Activated CD4-positive, alpha-beta T cell treated with anti-CD3 and anti-CD28 coated beads for 36 hours (primary cell): Measurements from ENCODE around the gene CNP. TPM values are rescaled to one million over a fixed set of nuclear protein-coding genes. Genes with fewer than 3 reads are reported as not detected.

ENCODE experiments used
- ATAC-seq: fragments of 200-7000 bp; cut with Tn5 transposase; one replicate; pipeline ENCODE4 v1.10.0; 2021; ENCODE audit warnings: mild to moderate bottlenecking, moderate library complexity
- CTCF ChIA-PET: fragments of 350-600 bp; sonication (Branson Sonifier 250); formaldehyde crosslinking; loops from one replicate; lab custom pipeline; 2021; ENCODE audit warnings: antibody characterized with exemption; lab: Charles Lee
- POLR2A ChIA-PET: fragments of 350-600 bp; sonication (Branson Sonifier 250); formaldehyde crosslinking; loops from one replicate; lab custom pipeline; 2021; ENCODE audit warnings: antibody characterized with exemption, inconsistent platforms; lab: Charles Lee
- DNase-seq: peaks from one replicate; pipeline ENCODE4 v3.0.0-alpha.2; 2020
- H3K27ac Mint-ChIP-seq: one replicate; pipeline ENCODE4 v1.8.0; 2021; ENCODE audit warnings: mixed read lengths
- H3K27me3 Mint-ChIP-seq: one replicate; pipeline ENCODE4 v1.8.0; 2021; ENCODE audit warnings: mixed read lengths
- H3K36me3 Mint-ChIP-seq: one replicate; pipeline ENCODE4 v1.8.0; 2021; ENCODE audit warnings: low read depth, mixed read lengths
- H3K4me1 Mint-ChIP-seq: one replicate; pipeline ENCODE4 v1.8.0; 2021; ENCODE audit warnings: mixed read lengths
- H3K4me3 Mint-ChIP-seq: one replicate; pipeline ENCODE4 v1.8.0; 2021; ENCODE audit warnings: mild to moderate bottlenecking, moderate library complexity, mixed read lengths
- H3K9me3 Mint-ChIP-seq: one replicate; pipeline ENCODE4 v1.8.0; 2021; ENCODE audit warnings: low read depth, mixed read lengths
- intact Hi-C, 2 experiments: fragments of 100-400 bp; cut with DNase I in 1 of 2; cut with micrococcal nuclease in 1 of 2; formaldehyde crosslinking; loops; one replicate each; pipeline versions ENCODE4 v1.14.2 to v1.15.1; 2022 to 2024; cut with DNase I, micrococcal nuclease
- total RNA-seq, 2 experiments: library from RNA; stranded (reverse); gene quantifications; one replicate each; pipeline ENCODE4 v1.2.3, GENCODE V29; 2021

Gene CNP
- total RNA-seq, 2 experiments from 2014 or later = 55.1 to 77.0 TPM

DNA sequence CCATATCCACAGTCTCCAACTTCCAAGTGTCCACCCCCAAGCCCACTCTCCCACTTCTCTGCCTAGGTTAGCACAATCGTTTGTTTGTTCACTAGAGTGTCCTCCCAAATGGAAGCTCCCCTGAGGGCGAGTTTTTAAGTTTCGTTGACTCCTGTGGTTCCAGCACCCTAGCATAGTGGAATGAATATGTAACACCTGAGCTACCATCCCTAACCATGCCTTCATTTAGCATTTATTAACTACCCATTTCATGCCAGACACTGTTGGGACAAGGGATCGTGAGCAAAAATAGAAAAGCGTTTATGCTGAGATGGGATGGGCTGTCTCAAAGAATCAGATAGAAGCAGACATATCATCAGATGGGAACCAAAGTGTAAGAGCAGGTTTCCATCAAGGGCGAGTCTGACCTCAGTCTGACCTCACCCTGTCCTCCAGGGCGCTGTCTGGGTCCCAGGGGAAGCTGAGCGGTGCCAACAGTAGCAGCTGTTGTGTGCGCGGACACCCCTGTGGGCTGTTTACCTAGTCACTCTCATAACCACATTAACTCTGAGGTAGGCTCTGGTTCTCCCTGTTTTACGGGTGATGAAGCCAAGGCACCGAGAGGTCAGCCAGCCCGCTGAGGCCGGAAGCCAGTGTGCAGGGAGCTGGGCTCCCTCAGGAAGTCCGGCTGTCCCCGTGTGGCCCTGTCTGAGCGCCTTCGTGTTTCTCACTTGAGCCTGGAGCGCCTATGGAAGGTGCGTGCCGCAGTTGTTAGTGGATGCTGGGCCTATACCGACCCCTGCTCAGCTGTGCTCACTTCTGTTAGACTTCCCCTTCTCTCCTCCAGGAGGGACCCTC is 6.2 kb downstream of the CNP start:
- H3K4me3 Mint-ChIP-seq = no peak overlapping the region
- ATAC-seq = no peak
- no peak overlapping the region for H3K27ac Mint-ChIP-seq
- peaks cover 53% of the 10 kb centered on the region for H3K36me3 Mint-ChIP-seq
- no peaks in the 10 kb centered on the region for H3K9me3 Mint-ChIP-seq
- H3K4me1 Mint-ChIP-seq = peaks cover 19% of the 10 kb centered on the region
- intact Hi-C loops = no loop called here
- no peak for DNase-seq
- no peaks in the 10 kb centered on the region for H3K27me3 Mint-ChIP-seq
- POLR2A ChIA-PET = interaction anchor here (0.9 to 1.5 kb wide), 2 partner anchors 15 to 42 kb away, joined by 3 to 4 read pairs; partner anchors contain the start of gene ODAD4
- CTCF ChIA-PET = interaction anchor here (0.6 to 1.5 kb wide), 4 partner anchors 7 to 205 kb away, joined by 3 to 4 read pairs (median 4); no protein-coding TSS in a partner anchor

DNA sequence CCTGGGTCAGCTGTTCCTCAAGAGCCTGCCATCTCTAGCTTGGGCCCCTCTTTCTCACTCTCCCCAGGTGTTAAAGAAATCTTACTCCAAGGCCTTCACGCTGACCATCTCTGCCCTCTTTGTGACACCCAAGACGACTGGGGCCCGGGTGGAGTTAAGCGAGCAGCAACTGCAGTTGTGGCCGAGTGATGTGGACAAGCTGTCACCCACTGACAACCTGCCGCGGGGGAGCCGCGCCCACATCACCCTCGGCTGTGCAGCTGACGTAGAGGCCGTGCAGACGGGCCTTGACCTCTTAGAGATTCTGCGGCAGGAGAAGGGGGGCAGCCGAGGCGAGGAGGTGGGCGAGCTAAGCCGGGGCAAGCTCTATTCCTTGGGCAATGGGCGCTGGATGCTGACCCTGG is 6.8 kb downstream of the CNP start:
- Mint-ChIP-seq H3K36me3 (peaks cover 49% of the 10 kb centered on the region), H3K27ac (no peak overlapping the region), H3K9me3 (no peaks in the 10 kb centered on the region), H3K27me3 (no peaks in the 10 kb centered on the region), H3K4me3 (no peak overlapping the region), H3K4me1 (peaks cover 14% of the 10 kb centered on the region)
- no peak for ATAC-seq
- CTCF ChIA-PET = no interaction called here
- POLR2A ChIA-PET = interaction anchor here (1.5 kb wide), 1 partner anchor 14 kb away, joined by 4 read pairs; no protein-coding TSS in a partner anchor
- no peak for DNase-seq
- intact Hi-C loops = no loop called here

DNA sequence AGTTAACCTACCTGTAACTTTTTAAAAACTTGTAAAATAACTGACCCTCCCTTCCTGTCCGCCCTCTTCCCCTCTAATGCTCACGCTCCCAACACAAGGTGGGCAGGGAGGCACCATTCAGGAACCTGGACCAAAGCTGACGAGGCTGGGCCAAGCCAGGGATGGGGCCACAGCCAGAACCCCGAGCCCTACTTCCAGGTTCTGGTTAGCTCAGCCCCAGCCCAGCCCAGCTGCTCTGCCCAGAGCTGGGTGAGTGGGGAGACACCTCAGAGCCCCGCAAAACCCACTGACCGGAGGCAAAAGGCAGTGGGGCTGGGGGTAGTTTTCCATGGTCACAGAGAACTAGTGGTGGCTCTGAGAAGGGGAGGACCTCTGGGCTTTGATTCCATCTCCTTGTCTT is 7.4 kb downstream of the CNP start:
- ATAC-seq = no peak
- CTCF ChIA-PET = no interaction called here
- peaks cover 48% of the 10 kb centered on the region for H3K36me3 Mint-ChIP-seq

DNA sequence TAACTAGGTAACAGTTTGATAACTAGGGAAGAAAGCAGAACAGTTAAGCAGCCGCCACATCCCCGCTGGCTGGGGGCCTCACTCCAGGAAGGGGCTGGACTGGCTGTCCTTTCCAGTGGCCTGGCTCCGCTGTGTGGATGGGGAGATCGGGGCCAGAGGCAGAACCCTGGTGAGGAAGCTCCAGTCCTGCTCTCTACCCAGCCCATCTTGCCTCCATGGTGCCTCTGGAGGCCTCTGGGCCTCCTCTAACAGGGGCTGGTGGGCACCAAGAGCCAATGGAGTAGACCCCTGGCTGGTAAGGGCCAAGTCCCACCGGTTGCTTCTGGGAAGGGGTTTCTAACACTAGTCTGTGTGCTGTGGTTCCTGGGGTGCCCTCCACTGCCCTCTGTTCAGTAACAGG is 8.1 kb downstream of the CNP start:
- POLR2A ChIA-PET = interaction anchor here (0.6 kb wide), 1 partner anchor 75 kb away, joined by 4 read pairs; no protein-coding TSS in a partner anchor
- intact Hi-C loops = no loop called here
- no peak overlapping the region for H3K4me3 Mint-ChIP-seq
- H3K9me3 Mint-ChIP-seq = no peaks in the 10 kb centered on the region
- no peak for ATAC-seq
- H3K4me1 Mint-ChIP-seq = peaks cover 9% of the 10 kb centered on the region
- CTCF ChIA-PET = no interaction called here
- no peaks in the 10 kb centered on the region for H3K27me3 Mint-ChIP-seq
- DNase-seq = no peak
- H3K27ac Mint-ChIP-seq = no peak overlapping the region
- H3K36me3 Mint-ChIP-seq = peaks cover 41% of the 10 kb centered on the region

More for the DNA sequence above, 7.4 kb downstream of the CNP start:
- intact Hi-C loops = no loop called here
- no peak for DNase-seq
- no peak overlapping the region for H3K27ac Mint-ChIP-seq
- H3K4me1 Mint-ChIP-seq = peaks cover 12% of the 10 kb centered on the region
- no peaks in the 10 kb centered on the region for H3K27me3 Mint-ChIP-seq
- POLR2A ChIA-PET = no interaction called here
- H3K9me3 Mint-ChIP-seq = no peaks in the 10 kb centered on the region
- no peak overlapping the region for H3K4me3 Mint-ChIP-seq

DNA sequence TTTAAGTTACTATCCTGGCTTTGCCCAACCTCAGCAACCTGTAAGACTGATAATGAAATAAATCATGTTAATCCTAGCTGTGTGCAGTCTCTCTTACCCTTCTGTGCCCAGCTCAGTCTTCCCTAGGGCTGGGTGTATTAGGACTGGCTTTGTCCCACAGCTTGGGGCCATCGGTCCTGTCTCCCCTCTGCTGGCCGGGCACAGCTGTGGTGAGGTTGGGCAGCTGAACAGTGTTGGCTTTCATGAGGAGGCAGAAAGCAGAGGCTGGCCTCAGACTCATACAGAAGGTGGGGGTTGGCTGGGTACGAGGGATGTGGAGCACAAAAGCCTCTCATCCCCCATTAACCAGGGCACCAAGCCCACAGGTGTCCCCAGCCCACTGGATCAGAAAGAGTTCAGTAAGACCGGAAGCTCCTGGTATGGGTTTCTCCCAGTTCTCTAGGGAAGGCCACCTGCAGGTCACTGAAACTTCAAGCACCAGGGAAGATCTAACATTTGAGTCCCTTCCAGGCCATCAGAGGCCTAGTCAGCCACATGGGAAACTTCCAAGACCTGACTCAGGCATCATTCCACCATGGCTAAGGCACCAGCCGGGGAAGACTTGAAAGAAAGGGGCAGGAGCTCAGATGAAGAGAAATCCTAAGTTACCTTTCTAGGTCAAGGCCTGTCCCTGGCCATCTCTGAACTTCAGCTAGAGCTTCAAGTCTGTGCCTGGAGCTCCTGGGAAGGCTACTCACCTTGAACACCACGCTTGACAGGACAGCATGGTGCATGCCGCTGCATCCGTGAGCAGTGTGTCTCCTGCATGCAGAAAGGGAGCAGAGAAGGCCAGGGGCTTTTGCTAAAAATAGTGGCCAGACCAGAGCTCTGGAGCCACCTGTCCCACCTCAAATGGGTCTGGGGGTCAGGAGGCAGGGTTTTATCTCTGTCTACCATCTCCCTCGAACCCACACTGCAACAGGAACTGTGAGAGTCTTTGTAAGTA is 8.8 kb downstream of the CNP start:
- Mint-ChIP-seq H3K4me1 (peaks cover 7% of the 10 kb centered on the region), H3K36me3 (peaks cover 41% of the 10 kb centered on the region), H3K27ac (peak overlapping the region; percentile 14), H3K4me3 (no peak overlapping the region), H3K27me3 (no peaks in the 10 kb centered on the region), H3K9me3 (no peaks in the 10 kb centered on the region)
- DNase-seq (no peak), ATAC-seq (no peak)
- ChIA-PET CTCF (interaction anchor here (0.5 to 1.2 kb wide), 4 partner anchors 17 to 692 kb away, joined by 3 to 4 read pairs (median 3); no protein-coding TSS in a partner anchor), POLR2A (interaction anchor here (0.6 kb wide), 1 partner anchor 76 kb away, joined by 4 read pairs; no protein-coding TSS in a partner anchor)
- intact Hi-C loops = no loop called here

DNA sequence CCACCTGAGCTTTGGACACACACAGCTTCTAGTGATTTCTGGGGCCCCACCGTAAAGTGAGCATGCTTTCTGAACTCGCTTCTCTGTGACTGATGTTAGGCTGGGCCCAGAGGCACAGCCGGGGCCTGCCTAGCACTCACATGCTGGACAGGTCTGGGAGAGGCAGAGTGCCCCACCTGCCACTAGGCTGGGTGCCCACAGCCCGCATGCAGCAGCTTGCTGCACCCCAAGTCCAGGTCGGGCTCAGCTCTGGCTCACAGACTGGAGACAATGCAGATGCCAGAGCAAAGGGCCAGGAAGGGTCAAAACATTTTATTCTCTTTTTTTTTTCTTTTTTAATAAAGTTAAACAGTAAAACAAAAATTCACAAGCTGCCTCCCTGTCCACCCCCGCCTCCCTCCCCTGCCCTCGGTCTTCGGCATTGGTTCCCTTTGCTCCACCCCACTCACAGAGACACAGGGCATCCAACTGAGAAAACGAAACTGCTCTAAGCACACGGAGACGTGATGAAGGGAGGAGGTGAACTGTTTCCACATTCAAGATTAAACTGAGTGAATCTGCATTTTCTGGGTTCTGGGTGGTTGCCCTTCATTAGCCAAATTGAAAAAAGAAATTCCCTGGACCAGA is 9.7 kb downstream of the CNP start:
- CTCF ChIA-PET = interaction anchor here (0.5 to 1.2 kb wide), 9 partner anchors 9 to 692 kb away, joined by 3 to 5 read pairs (median 3); partner anchors contain the start of gene NKIRAS2
- Mint-ChIP-seq H3K9me3 (no peaks in the 10 kb centered on the region), H3K27me3 (no peaks in the 10 kb centered on the region), H3K4me1 (peaks cover 3% of the 10 kb centered on the region), H3K4me3 (no peak overlapping the region), H3K27ac (peak overlapping the region; percentile 14), H3K36me3 (peaks cover 44% of the 10 kb centered on the region)
- peak; percentile 33 for ATAC-seq
- POLR2A ChIA-PET = no interaction called here
- DNase-seq = no peak
- intact Hi-C loops = no loop called here

DNA sequence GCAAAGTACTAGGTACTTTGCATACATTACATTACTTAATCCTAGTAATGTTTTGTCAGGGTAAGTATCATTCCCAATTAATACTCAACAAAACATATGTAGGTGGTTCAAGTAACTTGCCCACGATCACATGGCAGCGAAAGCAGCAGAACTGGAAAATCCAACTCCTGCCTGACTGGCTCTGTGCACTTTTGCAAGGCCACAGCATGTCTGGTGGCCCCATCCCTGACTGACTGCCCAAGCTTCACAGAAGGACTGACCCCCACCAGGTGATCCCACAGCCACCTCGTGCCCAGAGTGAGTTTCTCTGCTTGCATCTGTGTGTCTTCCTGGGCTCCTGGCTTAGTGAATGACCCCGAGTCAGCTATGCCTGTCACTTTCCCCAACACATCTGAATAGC is 11.4 kb downstream of the CNP start:
- ChIA-PET POLR2A (interaction anchor here (1.3 kb wide), 1 partner anchor 11 kb away, joined by 5 read pairs; the partner anchor contains the start of gene CNP), CTCF (no interaction called here)
- DNase-seq = no peak
- no peaks in the 10 kb centered on the region for H3K4me1 Mint-ChIP-seq
- no peaks in the 10 kb centered on the region for H3K27me3 Mint-ChIP-seq
- H3K4me3 Mint-ChIP-seq = no peak overlapping the region
- no peak for ATAC-seq
- H3K9me3 Mint-ChIP-seq = no peaks in the 10 kb centered on the region
- intact Hi-C loops = no loop called here
- peak overlapping the region; percentile 37 for H3K27ac Mint-ChIP-seq
- H3K36me3 Mint-ChIP-seq = peaks cover 51% of the 10 kb centered on the region

DNA sequence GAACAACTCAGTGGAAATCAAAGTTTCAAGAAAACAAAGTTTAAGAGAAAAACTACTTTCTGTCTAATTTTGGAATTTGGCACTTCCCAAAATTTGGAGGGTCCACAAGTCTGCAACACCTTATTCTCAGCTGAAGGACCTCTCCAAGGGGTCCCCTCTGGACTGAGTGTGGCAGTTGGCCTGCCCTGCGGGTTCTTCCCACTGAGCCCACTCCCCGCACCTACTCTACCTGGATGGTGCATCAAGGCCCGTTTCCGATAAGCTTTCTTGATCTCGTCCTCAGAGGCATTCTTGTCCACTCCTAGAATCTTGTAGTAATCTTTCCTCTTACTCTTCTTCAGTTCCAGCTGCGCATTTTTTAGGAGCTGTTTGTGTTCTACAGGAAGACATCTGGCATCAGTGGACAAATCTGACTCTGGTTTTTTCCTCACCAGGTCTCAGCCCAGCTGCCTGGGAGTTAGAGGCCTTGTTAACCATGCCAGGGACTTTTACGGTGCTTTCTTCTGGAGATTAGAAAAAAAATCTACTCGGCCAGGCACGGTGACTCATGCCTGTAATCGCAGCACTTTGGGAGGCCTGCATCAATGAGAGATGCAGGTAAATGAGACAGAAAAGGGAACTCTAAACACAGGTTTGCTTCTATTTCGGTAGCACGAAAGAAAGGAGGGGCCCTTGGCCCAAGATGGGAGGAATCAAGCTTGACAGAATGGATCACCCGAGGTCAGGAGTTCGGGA is 15.6 kb downstream of the CNP start:
- no peak for ATAC-seq
- Mint-ChIP-seq H3K27me3 (no peaks in the 10 kb centered on the region), H3K27ac (no peak overlapping the region)

DNA sequence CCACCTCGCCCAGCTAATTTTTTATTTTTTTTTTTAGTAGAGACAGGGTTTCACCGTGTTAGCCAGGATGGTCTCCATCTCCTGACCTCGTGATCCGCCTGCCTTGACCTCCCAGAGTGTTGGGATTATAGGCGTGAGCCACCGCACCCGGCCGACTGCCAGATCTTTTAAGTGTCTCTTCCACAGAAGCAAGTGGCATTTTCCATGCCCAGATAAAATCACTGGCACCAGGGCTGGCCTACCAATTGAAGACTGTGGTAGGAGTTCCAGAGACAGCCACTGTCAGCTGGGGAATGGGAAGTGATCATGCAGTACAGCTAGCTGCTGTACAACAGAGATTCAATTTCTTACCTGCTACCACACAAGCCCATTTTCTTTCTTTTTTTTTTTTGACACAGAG is 17.9 kb downstream of the CNP start:
- DNase-seq (no peak), ATAC-seq (no peak)
- Mint-ChIP-seq H3K36me3 (peaks cover 67% of the 10 kb centered on the region), H3K27me3 (no peaks in the 10 kb centered on the region), H3K27ac (no peak overlapping the region), H3K9me3 (no peaks in the 10 kb centered on the region), H3K4me1 (peaks cover 17% of the 10 kb centered on the region), H3K4me3 (no peak overlapping the region)
- POLR2A ChIA-PET = no interaction called here
- CTCF ChIA-PET = interaction anchor here (0.6 to 1.4 kb wide), 4 partner anchors 14 to 45 kb away, joined by 3 to 5 read pairs (median 4); partner anchors contain the start of gene NKIRAS2
- intact Hi-C loops = no loop called here

More for the DNA sequence above, 15.6 kb downstream of the CNP start:
- POLR2A ChIA-PET = interaction anchor here (0.6 kb wide), 3 partner anchors 45 to 66 kb away, joined by 3 to 4 read pairs (median 3); no protein-coding TSS in a partner anchor
- peaks cover 56% of the 10 kb centered on the region for H3K36me3 Mint-ChIP-seq
- H3K9me3 Mint-ChIP-seq = no peaks in the 10 kb centered on the region
- intact Hi-C loops = no loop called here
- no peak overlapping the region for H3K4me3 Mint-ChIP-seq
- CTCF ChIA-PET = interaction anchor here (0.5 to 1.1 kb wide), 3 partner anchors 16 to 48 kb away, joined by 3 read pairs; partner anchors contain the start of gene CNP
- DNase-seq = no peak
- H3K4me1 Mint-ChIP-seq = peaks cover 3% of the 10 kb centered on the region

DNA sequence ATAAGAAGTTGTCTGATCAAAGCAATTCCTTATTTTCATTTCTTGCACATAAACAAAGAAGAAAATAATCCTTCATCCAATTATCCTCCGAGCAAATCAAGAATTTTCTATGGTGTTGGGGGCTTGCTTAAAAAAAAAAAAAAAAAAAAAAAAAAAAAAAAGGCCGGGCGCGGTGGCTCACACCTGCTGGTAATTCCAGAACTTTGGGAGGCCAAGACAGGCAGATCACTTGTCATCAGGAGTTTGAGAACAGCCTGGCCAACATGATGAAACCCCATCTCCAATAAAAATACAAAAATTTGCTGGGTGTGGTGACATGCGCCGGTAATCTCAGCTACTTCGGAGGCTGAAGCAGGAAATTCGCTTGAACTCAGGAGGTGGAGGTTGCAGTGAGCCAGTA is 19.3 kb downstream of the CNP start:
- Mint-ChIP-seq H3K4me3 (no peak overlapping the region), H3K9me3 (no peaks in the 10 kb centered on the region), H3K27me3 (no peaks in the 10 kb centered on the region), H3K36me3 (peaks cover 71% of the 10 kb centered on the region), H3K4me1 (peaks cover 17% of the 10 kb centered on the region), H3K27ac (no peak overlapping the region)
- POLR2A ChIA-PET = no interaction called here
- CTCF ChIA-PET = interaction anchor here (0.6 to 0.8 kb wide), 2 partner anchors 10 to 338 kb away, joined by 3 to 5 read pairs; no protein-coding TSS in a partner anchor
- DNase-seq (no peak), ATAC-seq (no peak)
- intact Hi-C loops = no loop called here
